GM18858 (cell line): ENCODE results near the gene FNDC3A.
"Not testable (repeated sequence)": the region's sequence is repeated elsewhere in the genome, so short reads cannot be mapped to it uniquely, and the experiment has no call there.

ENCODE experiments used
- ATAC-seq: cut with Tn5 transposase; IDR thresholded peaks from one replicate; pipeline ENCODE4 v1.9.1; 2021; ENCODE audit not compliant: unreplicated experiment

FNDC3A gene

GRCh38 chr13:49132479-49133002 lies 156.8 kb downstream of the FNDC3A start:
- no peak for ATAC-seq

GRCh38 chr13:49134305-49134704 lies 158.6 kb downstream of the FNDC3A start:
- no peak for ATAC-seq

GRCh38 chr13:49137138-49137643 lies 161.5 kb downstream of the FNDC3A start:
- ATAC-seq = not testable (repeated sequence)

- no peak for ATAC-seq
Observed at GRCh38 chr13:49140910-49141611, 165.3 kb downstream of the FNDC3A start.

- ATAC-seq = no peak
Observed at GRCh38 chr13:49146950-49147355, 171.2 kb downstream of the FNDC3A start.

GRCh38 chr13:49148405-49148804 lies 172.7 kb downstream of the FNDC3A start:
- ATAC-seq = no peak

- ATAC-seq = not testable (repeated sequence)
Observed at GRCh38 chr13:49157955-49158584, 182.4 kb downstream of the FNDC3A start.

- ATAC-seq = not testable (repeated sequence)
Observed at GRCh38 chr13:49163162-49163561, 187.4 kb downstream of the FNDC3A start.

- ATAC-seq = no peak
Observed at GRCh38 chr13:49164712-49165111, 189.0 kb downstream of the FNDC3A start.

GRCh38 chr13:49165798-49166752 lies 190.4 kb downstream of the FNDC3A start:
- ATAC-seq = no peak

GRCh38 chr13:49171359-49171758 lies 195.6 kb downstream of the FNDC3A start:
- no peak for ATAC-seq

GRCh38 chr13:49183672-49184325 lies 208.1 kb downstream of the FNDC3A start:
- ATAC-seq = no peak

- ATAC-seq = no peak
Observed at GRCh38 chr13:49184621-49185020, 208.9 kb downstream of the FNDC3A start.

GRCh38 chr13:49185264-49185663 lies 209.6 kb downstream of the FNDC3A start:
- ATAC-seq = no peak

GRCh38 chr13:49190901-49191300 lies 215.2 kb downstream of the FNDC3A start:
- no peak for ATAC-seq

GRCh38 chr13:49206641-49207040 lies 230.9 kb downstream of the FNDC3A start:
- ATAC-seq = no peak

GRCh38 chr13:49208619-49209018 lies 232.9 kb downstream of the FNDC3A start:
- no peak for ATAC-seq

- ATAC-seq = no peak
Observed at GRCh38 chr13:49210114-49210513, 234.4 kb downstream of the FNDC3A start.

- no peak for ATAC-seq
Observed at GRCh38 chr13:49210669-49211068, 235.0 kb downstream of the FNDC3A start.

GRCh38 chr13:49213539-49213938 lies 237.8 kb downstream of the FNDC3A start:
- ATAC-seq = no peak
